HCT116 (cell line): Measurements from ENCODE around the gene SSC4D. TPM values are rescaled to one million over a fixed set of nuclear protein-coding genes. Genes with fewer than 3 reads are reported as not detected.

Source experiments
- ATAC-seq: fragments of 200-7000 bp; cut with Tn5 transposase; 2 replicates; pipeline ENCODE4 v1.9.1; 2020; ENCODE audit warnings: mild to moderate bottlenecking, moderate library complexity
- BruUV-seq: library from RNA; stranded (reverse); fragments of 400-500 nt; replicated peaks from 2 replicates; lab custom pipeline; 2021; lab: Mats Ljungman, UMichigan
- CTCF ChIA-PET: fragments of 300-600 bp; sonication (Branson Sonifier 250); formaldehyde crosslinking; loops from one replicate; lab custom pipeline; 2021; ENCODE audit warnings: antibody characterized with exemption; lab: Charles Lee
- POLR2A ChIA-PET: fragments of 300-600, 350-600 bp; sonication (Branson Sonifier 250); formaldehyde crosslinking; loops from one replicate; lab custom pipeline; 2021; ENCODE audit warnings: antibody characterized with exemption; lab: Charles Lee
- RAD21 ChIA-PET, 2 experiments: fragments of 300-600 bp; sonication (Branson Sonifier 250); formaldehyde crosslinking; loops; one replicate each; lab custom pipeline; 2023; ENCODE audit warnings: low total read pairs in 2 of 2; ENCODE audit not compliant: uncharacterized antibody in 2 of 2, unreplicated experiment in 2 of 2, low non-redundant PET in 1 of 2; lab: Charles Lee
- DNase-seq: peaks from one replicate; pipeline ENCODE4 v3.0.0-alpha.2; 2010; ENCODE audit warnings: low read depth, low spot score
- H2AFZ ChIP-seq: fragments of 200-600 bp; shearing (Covaris generic), sonication (generic); 2 replicates; pipeline ENCODE4 v1.6.1; 2017; ENCODE audit warnings: low read depth, mixed run types, mixed read lengths, antibody characterized with exemption, low read length; ENCODE audit not compliant: poor library complexity, severe bottlenecking
- H3K27ac ChIP-seq: 2 replicates; pipeline ENCODE4 v1.5.1; 2012; ENCODE audit warnings: low read depth, low read length
- H3K27me3 ChIP-seq: fragments of 200-600 bp; sonication (generic); 2 replicates; pipeline ENCODE4 v1.6.1; 2016; ENCODE audit warnings: mixed run types, low read length, mixed read lengths; ENCODE audit not compliant: insufficient read depth
- H3K36me3 ChIP-seq, 2 experiments: fragments of 200-500 bp in 1 of 2; fragments of 200-600 bp in 1 of 2; sonication (Bioruptor generic) in 1 of 2; sonication (generic) in 1 of 2; 2 replicates each; pipeline versions ENCODE4 v1.5.1 to v1.6.1; 2014 to 2016; ENCODE audit warnings: low read length in 2 of 2, inconsistent platforms in 1 of 2, mixed read lengths in 1 of 2, mixed run types in 1 of 2; ENCODE audit not compliant: insufficient read depth in 2 of 2, control insufficient read depth in 1 of 2
- H3K4me1 ChIP-seq, 2 experiments: fragments of 200-600 bp in 1 of 2; sonication (generic) in 1 of 2; 2 replicates each; pipeline versions ENCODE4 v1.5.1 to v1.6.1; 2012 to 2017; ENCODE audit warnings: low read length in 2 of 2, inconsistent platforms in 1 of 2, mild to moderate bottlenecking in 1 of 2, mixed read lengths in 1 of 2, mixed run types in 1 of 2, moderate library complexity in 1 of 2; ENCODE audit not compliant: insufficient read depth in 2 of 2, control insufficient read depth in 1 of 2
- H3K4me2 ChIP-seq: fragments of 200-600 bp; sonication (generic); 2 replicates; pipeline ENCODE4 v1.6.1; 2017; ENCODE audit warnings: mixed run types, low read length, mixed read lengths
- H3K4me3 ChIP-seq, 2 experiments: fragments of 200-600 bp in 1 of 2; sonication (generic) in 1 of 2; replicated peaks in 1 of 2; 2 replicates each; pipeline ENCODE4 v1.5.1; 2011 to 2016; ENCODE audit warnings: low read length in 2 of 2, control low read depth in 1 of 2, low read depth in 1 of 2, mild to moderate bottlenecking in 1 of 2, mixed read lengths in 1 of 2, mixed run types in 1 of 2
- H3K79me2 ChIP-seq: fragments of 200-600 bp; sonication (generic); 2 replicates; pipeline ENCODE4 v1.6.1; 2017; ENCODE audit warnings: mild to moderate bottlenecking, mixed run types, low read length, moderate library complexity, mixed read lengths; ENCODE audit not compliant: insufficient read depth
- H3K9ac ChIP-seq: fragments of 200-600 bp; sonication (generic); 2 replicates; pipeline ENCODE4 v1.6.1; 2016; ENCODE audit warnings: low read length, mixed read lengths
- H3K9me2 ChIP-seq: fragments of 200-600 bp; sonication (generic), shearing (Covaris generic); 2 replicates; pipeline ENCODE4 v1.6.1; 2017; ENCODE audit warnings: mixed run types, mild to moderate bottlenecking, moderate library complexity; ENCODE audit not compliant: insufficient read depth
- H3K9me3 ChIP-seq, 2 experiments: fragments of 200-500 bp in 1 of 2; fragments of 200-600 bp in 1 of 2; sonication (Bioruptor generic) in 1 of 2; sonication (generic) in 1 of 2; 2 replicates each; pipeline ENCODE4 v1.6.1; 2014 to 2017; ENCODE audit warnings: low read length in 2 of 2, mixed read lengths in 2 of 2, inconsistent platforms in 1 of 2, low read depth in 1 of 2, mild to moderate bottlenecking in 1 of 2, mixed run types in 1 of 2, moderate library complexity in 1 of 2; ENCODE audit not compliant: control insufficient read depth in 1 of 2, insufficient read depth in 1 of 2
- H4K20me1 ChIP-seq: fragments of 200-600 bp; sonication (generic), shearing (Covaris generic); 2 replicates; pipeline ENCODE4 v1.6.1; 2017; ENCODE audit warnings: mixed run types, mild to moderate bottlenecking, moderate library complexity; ENCODE audit not compliant: insufficient read depth
- ATF3 ChIP-seq: IDR thresholded peaks from 2 replicates; pipeline ENCODE4 v1.6.1; 2012
- CBX3 ChIP-seq: IDR thresholded peaks from 2 replicates; pipeline ENCODE4 v1.6.1; 2012; ENCODE audit warnings: low read depth
- EZH2phosphoT487 ChIP-seq: fragments of 200-600 bp; IDR thresholded peaks from 2 replicates; pipeline ENCODE4 v1.6.1; 2018; ENCODE audit warnings: antibody characterized with exemption, borderline replicate concordance
- POLR2AphosphoS5 ChIP-seq: IDR thresholded peaks from 2 replicates; pipeline ENCODE4 v1.6.1; 2011; ENCODE audit warnings: mild to moderate bottlenecking, low read depth, low read length, moderate library complexity
- RAD21 ChIP-seq: IDR thresholded peaks from 2 replicates; pipeline ENCODE4 v1.6.1; 2012; ENCODE audit warnings: low read depth, mild to moderate bottlenecking
- SIN3A ChIP-seq: IDR thresholded peaks from 2 replicates; pipeline ENCODE4 v1.6.1; 2012; ENCODE audit warnings: low read depth
- SP1 ChIP-seq: IDR thresholded peaks from 2 replicates; pipeline ENCODE4 v1.6.1; 2012; ENCODE audit warnings: low read depth
- TCF7L2 ChIP-seq: IDR thresholded peaks from 2 replicates; pipeline ENCODE4 v1.7.0; 2011; ENCODE audit warnings: borderline replicate concordance, inconsistent platforms; ENCODE audit not compliant: insufficient read depth, insufficient read length; ENCODE audit errors: extremely low read depth
- YY1 ChIP-seq: IDR thresholded peaks from 2 replicates; pipeline ENCODE4 v1.6.1; 2011; ENCODE audit warnings: low read length, low read depth, moderate library complexity, mild to moderate bottlenecking; ENCODE audit not compliant: insufficient replicate concordance; ENCODE audit errors: extremely low read depth
- intact Hi-C: fragments of 100-400 bp; cut with micrococcal nuclease; formaldehyde crosslinking; loops from 2 replicates; pipeline ENCODE4 v1.10.0; 2022
- total RNA-seq: library from RNA; stranded (reverse); gene quantifications from one replicate; pipeline ENCODE4 v1.2.1, GENCODE V29; 2021; ENCODE audit not compliant: unreplicated experiment
- TF ChIP-seq, protein P1 (sequence below): IDR thresholded peaks from 2 replicates; pipeline ENCODE4 v1.6.1; 2011; ENCODE audit warnings: mild to moderate bottlenecking, low read length, moderate library complexity; ENCODE audit not compliant: insufficient replicate concordance; ENCODE audit errors: extremely low read depth

The SSC4D gene
- total RNA-seq, 1 experiment from 2014 or later: 1.1 TPM

DNA sequence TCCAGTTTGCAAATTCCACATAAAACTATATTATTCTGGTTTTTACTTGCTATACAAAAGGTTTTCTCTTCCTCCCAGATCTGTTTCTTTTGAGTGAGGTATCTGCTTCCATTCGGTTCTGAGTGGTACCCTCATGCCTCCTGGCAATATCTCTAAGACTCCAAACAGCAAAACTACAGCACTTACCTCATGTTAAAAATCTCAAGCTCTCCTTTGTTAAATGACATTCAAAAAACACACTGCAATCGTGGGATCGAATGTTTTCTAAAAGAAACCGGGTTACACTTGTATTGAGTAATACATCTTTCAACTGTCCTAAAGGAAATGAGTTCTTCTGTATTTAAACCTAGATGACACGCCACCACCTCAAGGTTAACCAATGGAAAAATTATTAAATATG lies 61.8 kb downstream of the SSC4D start:
- H3K4me2 ChIP-seq: no peak overlapping the region
- H3K4me3 ChIP-seq: no peak overlapping the region
- ChIA-PET RAD21 (no interaction called here), POLR2A (no interaction called here), CTCF (no interaction called here)
- H3K9ac ChIP-seq: no peak overlapping the region
- TF ChIP-seq, protein P1, sequence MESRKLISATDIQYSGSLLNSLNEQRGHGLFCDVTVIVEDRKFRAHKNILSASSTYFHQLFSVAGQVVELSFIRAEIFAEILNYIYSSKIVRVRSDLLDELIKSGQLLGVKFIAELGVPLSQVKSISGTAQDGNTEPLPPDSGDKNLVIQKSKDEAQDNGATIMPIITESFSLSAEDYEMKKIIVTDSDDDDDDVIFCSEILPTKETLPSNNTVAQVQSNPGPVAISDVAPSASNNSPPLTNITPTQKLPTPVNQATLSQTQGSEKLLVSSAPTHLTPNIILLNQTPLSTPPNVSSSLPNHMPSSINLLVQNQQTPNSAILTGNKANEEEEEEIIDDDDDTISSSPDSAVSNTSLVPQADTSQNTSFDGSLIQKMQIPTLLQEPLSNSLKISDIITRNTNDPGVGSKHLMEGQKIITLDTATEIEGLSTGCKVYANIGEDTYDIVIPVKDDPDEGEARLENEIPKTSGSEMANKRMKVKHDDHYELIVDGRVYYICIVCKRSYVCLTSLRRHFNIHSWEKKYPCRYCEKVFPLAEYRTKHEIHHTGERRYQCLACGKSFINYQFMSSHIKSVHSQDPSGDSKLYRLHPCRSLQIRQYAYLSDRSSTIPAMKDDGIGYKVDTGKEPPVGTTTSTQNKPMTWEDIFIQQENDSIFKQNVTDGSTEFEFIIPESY: no peak
- TF ChIP-seq POLR2AphosphoS5 (no peak), CBX3 (no peak), SP1 (no peak), SIN3A (no peak), TCF7L2 (no peak), EZH2phosphoT487 (no peak), ATF3 (no peak), RAD21 (no peak), YY1 (no peak)
- peaks cover 19% of the 10 kb centered on the region; the same call in 1 of the 2 replicates for H4K20me1 ChIP-seq
- intact Hi-C loops: loop anchor here (1.0 kb wide), 1 partner anchor 9 kb away; no protein-coding TSS in a partner anchor
- DNase-seq: no peak
- H3K36me3 ChIP-seq: peaks cover 37 to 69% of the 10 kb centered on the region in 2 experiments
- H2AFZ ChIP-seq: no peak overlapping the region
- BruUV-seq: no TSS peak
- H3K79me2 ChIP-seq: peaks cover 100% of the 10 kb centered on the region
- no peaks in the 10 kb centered on the region for H3K9me2 ChIP-seq
- H3K27ac ChIP-seq: no peak overlapping the region
- ATAC-seq: no peak
- peaks cover 0 to 18% of the 10 kb centered on the region in 2 experiments; a peak in 1 of 4 replicates for H3K4me1 ChIP-seq
- no peaks in the 10 kb centered on the region for H3K9me3 ChIP-seq
- H3K27me3 ChIP-seq: no peaks in the 10 kb centered on the region
